Measurements from ENCODE around the gene ZNF543. TPM values are rescaled to one million over a fixed set of nuclear protein-coding genes. Genes with fewer than 3 reads are reported as not detected.
A peak's percentile ranks its signal among the peaks of the same experiment; 100 is the strongest.

Gene ZNF543
- total and polyA plus RNA-seq, 9 of the 15 experiments (the other 6 are each of a cell fraction or from before 2014, with no cell fraction given): 0.14 to 5.5 (median 2.4) TPM

DNA sequence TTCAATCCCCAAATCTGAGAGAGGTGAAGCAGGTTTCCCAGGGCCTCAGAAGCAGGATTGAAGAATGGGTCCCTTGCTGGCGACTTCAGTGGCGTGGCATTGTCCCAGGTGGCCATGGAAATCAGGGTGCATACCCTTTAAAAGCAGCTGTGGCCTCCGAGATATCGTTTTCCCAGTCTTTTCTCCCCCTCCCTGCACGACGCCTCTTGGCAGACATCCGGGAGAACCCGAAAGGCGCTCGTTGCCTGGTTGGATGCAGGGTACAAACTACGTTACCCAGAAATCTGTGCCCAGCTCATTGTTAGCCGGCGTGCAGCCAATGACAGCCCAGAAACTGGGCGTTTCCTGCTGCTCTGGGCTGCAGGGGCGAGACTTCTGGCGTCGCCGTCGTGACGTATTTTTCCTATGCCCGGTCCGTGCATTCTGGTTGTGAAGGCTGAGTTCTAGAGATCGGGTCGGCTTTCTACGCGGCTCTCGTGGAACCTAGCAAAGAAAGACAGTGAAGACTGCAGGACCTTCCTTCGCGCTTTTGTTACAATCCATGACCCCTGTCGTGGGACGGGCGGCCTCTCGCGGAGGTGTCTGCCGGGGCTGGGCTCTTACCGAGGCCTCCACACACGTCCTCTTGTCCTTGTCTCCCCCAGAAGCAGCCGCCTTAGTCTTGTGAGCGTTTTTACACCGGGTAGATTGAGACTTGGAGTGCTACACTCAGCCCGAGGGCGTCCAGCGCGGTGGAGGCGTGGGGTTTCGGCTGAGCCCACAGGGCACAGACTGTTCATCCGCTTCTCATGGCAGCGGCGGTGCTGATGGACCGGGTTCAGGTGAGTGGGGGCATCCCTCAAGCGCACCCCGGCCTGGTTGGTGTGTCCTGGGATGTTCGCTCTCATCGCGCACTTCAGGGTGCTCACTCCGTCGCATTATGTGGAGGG lies 30.9 kb downstream of the ZNF543 start, which contains the start of gene ZNF304 (continued):
- TF ChIP-seq, protein P1, sequence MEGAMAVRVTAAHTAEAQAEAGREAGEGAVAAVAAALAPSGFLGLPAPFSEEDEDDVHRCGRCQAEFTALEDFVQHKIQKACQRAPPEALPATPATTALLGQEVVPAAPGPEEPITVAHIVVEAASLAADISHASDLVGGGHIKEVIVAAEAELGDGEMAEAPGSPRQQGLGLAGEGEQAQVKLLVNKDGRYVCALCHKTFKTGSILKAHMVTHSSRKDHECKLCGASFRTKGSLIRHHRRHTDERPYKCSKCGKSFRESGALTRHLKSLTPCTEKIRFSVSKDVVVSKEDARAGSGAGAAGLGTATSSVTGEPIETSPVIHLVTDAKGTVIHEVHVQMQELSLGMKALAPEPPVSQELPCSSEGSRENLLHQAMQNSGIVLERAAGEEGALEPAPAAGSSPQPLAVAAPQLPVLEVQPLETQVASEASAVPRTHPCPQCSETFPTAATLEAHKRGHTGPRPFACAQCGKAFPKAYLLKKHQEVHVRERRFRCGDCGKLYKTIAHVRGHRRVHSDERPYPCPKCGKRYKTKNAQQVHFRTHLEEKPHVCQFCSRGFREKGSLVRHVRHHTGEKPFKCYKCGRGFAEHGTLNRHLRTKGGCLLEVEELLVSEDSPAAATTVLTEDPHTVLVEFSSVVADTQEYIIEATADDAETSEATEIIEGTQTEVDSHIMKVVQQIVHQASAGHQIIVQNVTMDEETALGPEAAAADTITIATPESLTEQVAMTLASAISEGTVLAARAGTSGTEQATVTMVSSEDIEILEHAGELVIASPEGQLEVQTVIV (CRISPR knock-in tag; IDR thresholded peaks at IDR 0.05; ENCODE audit: borderline replicate concordance): no peak
- TF ChIP-seq, protein P2, sequence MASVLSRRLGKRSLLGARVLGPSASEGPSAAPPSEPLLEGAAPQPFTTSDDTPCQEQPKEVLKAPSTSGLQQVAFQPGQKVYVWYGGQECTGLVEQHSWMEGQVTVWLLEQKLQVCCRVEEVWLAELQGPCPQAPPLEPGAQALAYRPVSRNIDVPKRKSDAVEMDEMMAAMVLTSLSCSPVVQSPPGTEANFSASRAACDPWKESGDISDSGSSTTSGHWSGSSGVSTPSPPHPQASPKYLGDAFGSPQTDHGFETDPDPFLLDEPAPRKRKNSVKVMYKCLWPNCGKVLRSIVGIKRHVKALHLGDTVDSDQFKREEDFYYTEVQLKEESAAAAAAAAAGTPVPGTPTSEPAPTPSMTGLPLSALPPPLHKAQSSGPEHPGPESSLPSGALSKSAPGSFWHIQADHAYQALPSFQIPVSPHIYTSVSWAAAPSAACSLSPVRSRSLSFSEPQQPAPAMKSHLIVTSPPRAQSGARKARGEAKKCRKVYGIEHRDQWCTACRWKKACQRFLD (CRISPR knock-in tag; IDR thresholded peaks at IDR 0.05): no peak
- TF ChIP-seq, protein P3, sequence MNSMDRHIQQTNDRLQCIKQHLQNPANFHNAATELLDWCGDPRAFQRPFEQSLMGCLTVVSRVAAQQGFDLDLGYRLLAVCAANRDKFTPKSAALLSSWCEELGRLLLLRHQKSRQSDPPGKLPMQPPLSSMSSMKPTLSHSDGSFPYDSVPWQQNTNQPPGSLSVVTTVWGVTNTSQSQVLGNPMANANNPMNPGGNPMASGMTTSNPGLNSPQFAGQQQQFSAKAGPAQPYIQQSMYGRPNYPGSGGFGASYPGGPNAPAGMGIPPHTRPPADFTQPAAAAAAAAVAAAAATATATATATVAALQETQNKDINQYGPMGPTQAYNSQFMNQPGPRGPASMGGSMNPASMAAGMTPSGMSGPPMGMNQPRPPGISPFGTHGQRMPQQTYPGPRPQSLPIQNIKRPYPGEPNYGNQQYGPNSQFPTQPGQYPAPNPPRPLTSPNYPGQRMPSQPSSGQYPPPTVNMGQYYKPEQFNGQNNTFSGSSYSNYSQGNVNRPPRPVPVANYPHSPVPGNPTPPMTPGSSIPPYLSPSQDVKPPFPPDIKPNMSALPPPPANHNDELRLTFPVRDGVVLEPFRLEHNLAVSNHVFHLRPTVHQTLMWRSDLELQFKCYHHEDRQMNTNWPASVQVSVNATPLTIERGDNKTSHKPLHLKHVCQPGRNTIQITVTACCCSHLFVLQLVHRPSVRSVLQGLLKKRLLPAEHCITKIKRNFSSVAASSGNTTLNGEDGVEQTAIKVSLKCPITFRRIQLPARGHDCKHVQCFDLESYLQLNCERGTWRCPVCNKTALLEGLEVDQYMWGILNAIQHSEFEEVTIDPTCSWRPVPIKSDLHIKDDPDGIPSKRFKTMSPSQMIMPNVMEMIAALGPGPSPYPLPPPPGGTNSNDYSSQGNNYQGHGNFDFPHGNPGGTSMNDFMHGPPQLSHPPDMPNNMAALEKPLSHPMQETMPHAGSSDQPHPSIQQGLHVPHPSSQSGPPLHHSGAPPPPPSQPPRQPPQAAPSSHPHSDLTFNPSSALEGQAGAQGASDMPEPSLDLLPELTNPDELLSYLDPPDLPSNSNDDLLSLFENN (IDR thresholded peaks at IDR 0.05; ENCODE audit: low read depth in 2 of 2, low read length in 2 of 2): no peak
- peak; percentile 92 for TF ChIP-seq KLF1 (tag; IDR thresholded peaks at IDR 0.05)
- TF ChIP-seq MYBL2 (IDR thresholded peaks at IDR 0.05; ENCODE audit: low read depth): no peak
- TF ChIP-seq MYBL2 (CRISPR knock-in tag; IDR thresholded peaks at IDR 0.05; ENCODE audit: borderline replicate concordance): no peak
- TF ChIP-seq ELF1 (tag; IDR thresholded peaks at IDR 0.05): peak; percentile 79
- TF ChIP-seq POLR2AphosphoS5 (IDR thresholded peaks at IDR 0.05; ENCODE audit: control insufficient read depth, insufficient read depth, low read depth, low read length): peak; percentile 36; the same call in 1 of the 2 replicates
- no peak for TF ChIP-seq MXI1 (IDR thresholded peaks at IDR 0.05; ENCODE audit: low read depth, low read length)
- TF ChIP-seq PHF8 (IDR thresholded peaks at IDR 0.05; ENCODE audit: borderline replicate concordance, low read length): peak; percentile 77; the same call in 1 of the 2 replicates
- peak; percentile 21; the same call in 1 of the 2 replicates for TF ChIP-seq NFIC (IDR thresholded peaks at IDR 0.05)
- TF ChIP-seq ZNF263 (CRISPR knock-in tag; IDR thresholded peaks at IDR 0.05; ENCODE audit: borderline replicate concordance): no peak
- peak; percentile 86 for TF ChIP-seq SIN3B (IDR thresholded peaks at IDR 0.05; ENCODE audit: low read depth)
- peak; percentile 62 for TF ChIP-seq ZFX (CRISPR knock-in tag; IDR thresholded peaks at IDR 0.05)
- 0 out of 2 replicates have a peak, but pooled peaks have one; percentile 27 for TF ChIP-seq SOX6 (IDR thresholded peaks at IDR 0.05)
- TF ChIP-seq MAFF (IDR thresholded peaks at IDR 0.05; ENCODE audit: low read length): no peak
- TF ChIP-seq NR2C1 (IDR thresholded peaks at IDR 0.05): no peak
- TF ChIP-seq NR2C1 (tag; IDR thresholded peaks at IDR 0.05): peak; percentile 41; the same call in 1 of the 2 replicates
- no peak for TF ChIP-seq RBM15 (IDR thresholded peaks at IDR 0.05; ENCODE audit: insufficient read depth, low read length)
